ENCODE data around the gene C3.
"Not testable (repeated sequence)": the region's sequence is repeated elsewhere in the genome, so short reads cannot be mapped to it uniquely, and the experiment has no call there.

The C3 gene

GRCh38 chr19:6690160-6690885 is 30.1 kb downstream of the C3 start:
- no peak for DNase-seq (ENCODE audit: low read depth)

- no peak for DNase-seq (ENCODE audit: low read depth)
Observed at GRCh38 chr19:6687114-6687513, 33.3 kb downstream of the C3 start.

- no peak for DNase-seq (ENCODE audit: low read depth)
Observed at GRCh38 chr19:6686628-6686975, 33.8 kb downstream of the C3 start.

- no peak for DNase-seq (ENCODE audit: low read depth)
Observed at GRCh38 chr19:6685962-6686627, 34.4 kb downstream of the C3 start.

GRCh38 chr19:6685482-6685881 is 35.0 kb downstream of the C3 start:
- no peak for DNase-seq (ENCODE audit: low read depth)

GRCh38 chr19:6683971-6684370 is 36.5 kb downstream of the C3 start:
- no peak for DNase-seq (ENCODE audit: low read depth)

GRCh38 chr19:6682607-6683128 is 37.8 kb downstream of the C3 start:
- no peak for DNase-seq (ENCODE audit: low read depth)

GRCh38 chr19:6680141-6680540 is 40.3 kb downstream of the C3 start:
- no peak for DNase-seq (ENCODE audit: low read depth)

- no peak for DNase-seq (ENCODE audit: low read depth)
Observed at GRCh38 chr19:6679139-6679538, 41.3 kb downstream of the C3 start.

- DNase-seq (ENCODE audit: low read depth), result peak; percentile 55
Observed at GRCh38 chr19:6678690-6679109, 41.8 kb downstream of the C3 start.

GRCh38 chr19:6677883-6678689 is 42.4 kb downstream of the C3 start:
- DNase-seq (ENCODE audit: low read depth), result peak; percentile 37

- no peak for DNase-seq (ENCODE audit: low read depth)
Observed at GRCh38 chr19:6677495-6677882, 43.0 kb downstream of the C3 start.

- no peak for DNase-seq (ENCODE audit: low read depth)
Observed at GRCh38 chr19:6676288-6676687, 44.2 kb downstream of the C3 start.

GRCh38 chr19:6674868-6675305 is 45.6 kb downstream of the C3 start:
- DNase-seq (ENCODE audit: low read depth), result peak; percentile 74

GRCh38 chr19:6674408-6674807 is 46.0 kb downstream of the C3 start:
- DNase-seq (ENCODE audit: low read depth), result not testable (repeated sequence)

GRCh38 chr19:6672693-6673290 is 47.7 kb downstream of the C3 start:
- DNase-seq (ENCODE audit: low read depth), result no peak

GRCh38 chr19:6671960-6672359 is 48.5 kb downstream of the C3 start:
- DNase-seq (ENCODE audit: low read depth), result no peak

- no peak for DNase-seq (ENCODE audit: low read depth)
Observed at GRCh38 chr19:6668691-6669090, 51.8 kb downstream of the C3 start.

GRCh38 chr19:6667114-6667627 is 53.3 kb downstream of the C3 start:
- no peak for DNase-seq (ENCODE audit: low read depth)

GRCh38 chr19:6664916-6665315 is 55.5 kb downstream of the C3 start:
- DNase-seq (ENCODE audit: low read depth), result no peak

- peak; percentile 40 for DNase-seq (ENCODE audit: low read depth)
Observed at GRCh38 chr19:6663236-6664201, 56.9 kb downstream of the C3 start.

Measured in amniotic epithelial cell (primary cell).